ENCODE data around the gene CCNY. TPM values are rescaled to one million over a fixed set of nuclear protein-coding genes. Genes with fewer than 3 reads are reported as not detected.

The CCNY gene
- total RNA-seq, 1 donor from 2014 or later: 85.9 TPM

DNA sequence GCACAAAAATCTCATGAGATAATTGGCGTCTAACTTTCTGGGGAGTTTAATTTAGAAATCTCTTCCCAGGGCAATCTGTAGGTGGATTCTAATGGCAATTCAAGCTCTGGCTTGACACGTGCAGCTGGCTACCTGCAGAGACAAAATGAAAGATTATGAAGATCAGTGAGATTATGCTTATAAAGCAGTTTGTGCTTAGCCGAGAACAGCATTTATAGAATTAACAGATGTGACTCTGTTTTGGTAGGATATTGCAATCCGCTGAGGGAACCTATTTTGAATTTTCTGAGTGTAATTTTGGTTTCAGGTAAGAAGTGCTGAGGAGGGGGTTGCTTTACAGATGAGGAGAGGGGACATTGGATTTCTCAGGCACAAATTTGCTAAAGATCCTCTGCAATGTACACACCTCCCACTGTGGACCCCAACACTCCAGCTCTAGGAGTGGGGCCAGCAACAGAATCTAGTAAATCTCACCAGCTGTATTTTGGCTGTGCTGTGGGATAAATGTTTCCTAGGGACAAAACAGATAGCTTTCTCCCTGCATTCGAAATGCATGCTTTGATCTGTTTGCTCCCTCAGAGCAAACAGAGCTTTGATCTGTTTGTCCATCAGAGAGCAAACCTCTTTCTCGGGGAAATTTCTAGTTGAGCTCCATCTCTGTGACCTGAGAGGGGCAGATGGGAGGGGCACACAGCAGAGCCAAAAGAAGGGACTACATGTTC lies 276.2 kb downstream of the CCNY start:
- no peak overlapping the region for H3K4me3 ChIP-seq (ENCODE audit: insufficient read depth, low read depth, low read length)
- Mint-ChIP-seq H3K4me1 (ENCODE audit: low read depth, unreplicated experiment) (no peaks in the 10 kb centered on the region), H3K27ac (ENCODE audit: unreplicated experiment) (no peak overlapping the region)

DNA sequence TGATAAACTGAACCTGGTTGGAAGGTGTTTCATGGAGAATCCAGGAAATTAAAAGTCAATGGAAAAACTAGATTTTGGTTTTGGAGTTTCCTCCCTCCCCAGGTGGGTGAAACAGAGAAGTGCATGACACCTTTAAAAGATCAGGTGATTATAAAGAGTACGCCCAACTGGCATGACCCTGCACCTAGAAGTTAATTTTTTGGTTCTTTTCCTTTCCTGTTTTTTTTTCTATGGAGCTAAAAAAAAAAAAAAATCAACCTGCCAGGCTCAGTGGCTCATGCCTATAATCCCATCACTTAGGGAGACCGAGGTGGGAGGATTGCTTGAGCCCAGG lies 276.8 kb downstream of the CCNY start:
- Histone ChIP-seq H3K27ac (ENCODE audit: low read depth, low read length) (no peak overlapping the region), H3K27me3 (ENCODE audit: insufficient read depth, low read length) (peaks cover 10% of the 10 kb centered on the region), H3K4me2 (ENCODE audit: low read length) (no peak overlapping the region), H3K9me3 (ENCODE audit: insufficient read depth, low read depth, low read length) (no peaks in the 10 kb centered on the region), H3K4me1 (ENCODE audit: insufficient read depth, low read length) (no peaks in the 10 kb centered on the region), H4K20me1 (ENCODE audit: insufficient read depth, low read length) (no peaks in the 10 kb centered on the region), H2AFZ (ENCODE audit: low read depth, low read length) (no peak overlapping the region), H3K9ac (ENCODE audit: low read length) (no peak overlapping the region), H3K4me3 (ENCODE audit: insufficient read depth, low read depth, low read length) (no peak overlapping the region), H3K36me3 (ENCODE audit: insufficient read depth, low read length) (no peaks in the 10 kb centered on the region), H3K79me2 (ENCODE audit: insufficient read depth, low read length) (no peaks in the 10 kb centered on the region)
- DNase-seq (ENCODE audit: low read depth) (no peak), FAIRE-seq (no peak)
- no peaks in the 10 kb centered on the region for H3K36me3 Mint-ChIP-seq (ENCODE audit: low read depth, unreplicated experiment)
- TF ChIP-seq, protein P1, sequence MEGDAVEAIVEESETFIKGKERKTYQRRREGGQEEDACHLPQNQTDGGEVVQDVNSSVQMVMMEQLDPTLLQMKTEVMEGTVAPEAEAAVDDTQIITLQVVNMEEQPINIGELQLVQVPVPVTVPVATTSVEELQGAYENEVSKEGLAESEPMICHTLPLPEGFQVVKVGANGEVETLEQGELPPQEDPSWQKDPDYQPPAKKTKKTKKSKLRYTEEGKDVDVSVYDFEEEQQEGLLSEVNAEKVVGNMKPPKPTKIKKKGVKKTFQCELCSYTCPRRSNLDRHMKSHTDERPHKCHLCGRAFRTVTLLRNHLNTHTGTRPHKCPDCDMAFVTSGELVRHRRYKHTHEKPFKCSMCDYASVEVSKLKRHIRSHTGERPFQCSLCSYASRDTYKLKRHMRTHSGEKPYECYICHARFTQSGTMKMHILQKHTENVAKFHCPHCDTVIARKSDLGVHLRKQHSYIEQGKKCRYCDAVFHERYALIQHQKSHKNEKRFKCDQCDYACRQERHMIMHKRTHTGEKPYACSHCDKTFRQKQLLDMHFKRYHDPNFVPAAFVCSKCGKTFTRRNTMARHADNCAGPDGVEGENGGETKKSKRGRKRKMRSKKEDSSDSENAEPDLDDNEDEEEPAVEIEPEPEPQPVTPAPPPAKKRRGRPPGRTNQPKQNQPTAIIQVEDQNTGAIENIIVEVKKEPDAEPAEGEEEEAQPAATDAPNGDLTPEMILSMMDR (IDR thresholded peaks at IDR 0.05; ENCODE audit: insufficient read depth, low read depth, low read length): no peak
- no peak for TF ChIP-seq EZH2 (IDR thresholded peaks at IDR 0.05; ENCODE audit: insufficient read depth, low read length)
- no peak overlapping the region for H3K4me3 Mint-ChIP-seq (ENCODE audit: unreplicated experiment)
- no peaks in the 10 kb centered on the region for H3K4me1 Mint-ChIP-seq (ENCODE audit: low read depth, unreplicated experiment)
- peaks cover 25% of the 10 kb centered on the region for H3K27me3 Mint-ChIP-seq (ENCODE audit: low read depth, unreplicated experiment)
- peaks cover 3% of the 10 kb centered on the region for H3K9me3 Mint-ChIP-seq (ENCODE audit: unreplicated experiment)
- H3K27ac Mint-ChIP-seq (ENCODE audit: unreplicated experiment): no peak overlapping the region

More for the DNA sequence above, 276.2 kb downstream of the CCNY start:
- Histone ChIP-seq H3K79me2 (ENCODE audit: insufficient read depth, low read length) (no peaks in the 10 kb centered on the region), H3K9ac (ENCODE audit: low read length) (no peak overlapping the region), H2AFZ (ENCODE audit: low read depth, low read length) (no peak overlapping the region), H3K27ac (ENCODE audit: low read depth, low read length) (no peak overlapping the region), H3K4me1 (ENCODE audit: insufficient read depth, low read length) (no peaks in the 10 kb centered on the region), H3K36me3 (ENCODE audit: insufficient read depth, low read length) (no peaks in the 10 kb centered on the region), H3K4me2 (ENCODE audit: low read length) (no peak overlapping the region), H3K27me3 (ENCODE audit: insufficient read depth, low read length) (peaks cover 10% of the 10 kb centered on the region), H4K20me1 (ENCODE audit: insufficient read depth, low read length) (no peaks in the 10 kb centered on the region), H3K9me3 (ENCODE audit: insufficient read depth, low read depth, low read length) (no peaks in the 10 kb centered on the region)
- DNase-seq (ENCODE audit: low read depth): no peak
- Mint-ChIP-seq H3K9me3 (ENCODE audit: unreplicated experiment) (peaks cover 3% of the 10 kb centered on the region), H3K4me3 (ENCODE audit: unreplicated experiment) (no peak overlapping the region), H3K27me3 (ENCODE audit: low read depth, unreplicated experiment) (peaks cover 25% of the 10 kb centered on the region), H3K36me3 (ENCODE audit: low read depth, unreplicated experiment) (no peaks in the 10 kb centered on the region)
- FAIRE-seq: no peak
- TF ChIP-seq, protein P1 (IDR thresholded peaks at IDR 0.05; ENCODE audit: insufficient read depth, low read depth, low read length): no peak
- no peak for TF ChIP-seq EZH2 (IDR thresholded peaks at IDR 0.05; ENCODE audit: insufficient read depth, low read length)

DNA sequence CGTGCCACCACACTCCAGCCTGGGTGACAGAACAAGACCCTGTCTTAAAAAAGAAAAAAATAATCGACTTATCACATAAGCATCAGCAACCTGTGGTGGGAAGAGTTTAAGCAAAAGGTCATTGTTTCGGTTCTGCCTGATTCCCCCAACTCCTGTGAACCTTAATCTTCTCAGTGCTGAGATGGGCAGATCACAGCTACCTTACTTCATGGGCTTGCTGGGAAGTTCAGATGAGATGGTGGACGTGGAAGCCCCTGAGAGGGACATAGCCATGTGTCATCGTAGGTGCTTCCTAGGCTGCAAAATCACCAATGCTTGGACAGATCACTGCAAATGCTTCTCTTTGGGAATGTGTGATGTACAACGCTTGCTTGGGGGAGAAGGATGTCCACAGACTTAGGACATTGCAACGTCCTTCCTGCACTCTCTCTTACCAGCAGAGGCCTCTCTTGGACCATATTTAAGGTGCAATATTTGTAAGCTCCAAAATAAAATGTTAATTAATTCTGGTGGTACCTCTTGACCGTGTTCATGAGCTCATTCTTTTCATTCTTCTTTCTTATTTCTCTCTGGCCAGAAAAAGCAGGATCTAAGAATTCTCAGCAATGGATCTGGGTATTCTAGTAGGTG lies 277.4 kb downstream of the CCNY start:
- no peaks in the 10 kb centered on the region for H3K4me1 Mint-ChIP-seq (ENCODE audit: low read depth, unreplicated experiment)
- no peaks in the 10 kb centered on the region for H3K79me2 ChIP-seq (ENCODE audit: insufficient read depth, low read length)
- H3K4me1 ChIP-seq (ENCODE audit: insufficient read depth, low read length): no peaks in the 10 kb centered on the region
- peaks cover 25% of the 10 kb centered on the region for H3K27me3 Mint-ChIP-seq (ENCODE audit: low read depth, unreplicated experiment)
- H3K27me3 ChIP-seq (ENCODE audit: insufficient read depth, low read length): peaks cover 10% of the 10 kb centered on the region
- no peak overlapping the region for H3K4me2 ChIP-seq (ENCODE audit: low read length)
- H3K9me3 Mint-ChIP-seq (ENCODE audit: unreplicated experiment): peaks cover 3% of the 10 kb centered on the region
- H3K27ac ChIP-seq (ENCODE audit: low read depth, low read length): no peak overlapping the region
- no peak overlapping the region for H3K4me3 ChIP-seq (ENCODE audit: insufficient read depth, low read depth, low read length)
- no peak overlapping the region for H3K4me3 Mint-ChIP-seq (ENCODE audit: unreplicated experiment)
- H3K9me3 ChIP-seq (ENCODE audit: insufficient read depth, low read depth, low read length): no peaks in the 10 kb centered on the region
- no peak overlapping the region for H2AFZ ChIP-seq (ENCODE audit: low read depth, low read length)
- H3K27ac Mint-ChIP-seq (ENCODE audit: unreplicated experiment): no peak overlapping the region
- no peaks in the 10 kb centered on the region for H3K36me3 Mint-ChIP-seq (ENCODE audit: low read depth, unreplicated experiment)
- no peaks in the 10 kb centered on the region for H4K20me1 ChIP-seq (ENCODE audit: insufficient read depth, low read length)
- FAIRE-seq: no peak
- TF ChIP-seq EZH2 (IDR thresholded peaks at IDR 0.05; ENCODE audit: insufficient read depth, low read length): no peak
- TF ChIP-seq, protein P1 (IDR thresholded peaks at IDR 0.05; ENCODE audit: insufficient read depth, low read depth, low read length): peak; percentile 56
- no peak overlapping the region for H3K9ac ChIP-seq (ENCODE audit: low read length)
- no peaks in the 10 kb centered on the region for H3K36me3 ChIP-seq (ENCODE audit: insufficient read depth, low read length)
- no peak for DNase-seq (ENCODE audit: low read depth)

Measured in astrocyte (in vitro differentiated cells and primary cell).